Breast epithelium (tissue), 4 donors: ENCODE results near the gene STARD3NL. TPM values are rescaled to one million over a fixed set of nuclear protein-coding genes. Genes with fewer than 3 reads are reported as not detected.
"Not testable (repeated sequence)": the region's sequence is repeated elsewhere in the genome, so short reads cannot be mapped to it uniquely, and the experiment has no call there.

Experiments
- DNase-seq, 2 donors: peaks; one replicate each; pipeline ENCODE4 v3.0.0-alpha.2; 2019; ENCODE audit warnings: low spot score in 2 of 2
- H3K27ac ChIP-seq, 2 donors: fragments of 200-600 bp; sonication (generic) in 1 of 2; one replicate each; pipeline ENCODE4 v1.5.1; 2016 to 2019; ENCODE audit warnings: mild to moderate bottlenecking in 1 of 2
- H3K27me3 ChIP-seq, 2 donors: fragments of 200-600 bp; sonication (generic) in 1 of 2; one replicate each; pipeline versions ENCODE4 v1.5.1 to v1.6.0; 2017 to 2019; ENCODE audit warnings: control low read depth in 1 of 2, mild to moderate bottlenecking in 1 of 2
- H3K36me3 ChIP-seq: fragments of 200-600 bp; one replicate; pipeline ENCODE4 v1.5.1; 2019
- H3K4me1 ChIP-seq, 2 donors: fragments of 200-600 bp; sonication (generic); one replicate each; pipeline ENCODE4 v1.5.1; 2016 to 2019; ENCODE audit warnings: control low read depth in 1 of 2
- H3K4me3 ChIP-seq, 3 donors: fragments of 200-600 bp; sonication (generic); 1 replicate in 2 of 3; 2 replicates in 1 of 3; pipeline ENCODE4 v1.5.1; 2016 to 2019; ENCODE audit warnings: mild to moderate bottlenecking in 3 of 3, moderate library complexity in 2 of 3
- H3K9me3 ChIP-seq, 2 donors: fragments of 200-600 bp; sonication (generic) in 1 of 2; one replicate each; pipeline ENCODE4 v1.5.1; 2016 to 2019; ENCODE audit warnings: control low read depth in 1 of 2
- POLR2A ChIP-seq: fragments of 450-650 bp; IDR thresholded peaks from one replicate; pipeline ENCODE4 v1.6.1; 2016; ENCODE audit warnings: antibody characterized with exemption, mild to moderate bottlenecking, moderate library complexity
- POLR2AphosphoS5 ChIP-seq, 3 donors: sonication (generic); formaldehyde crosslinking; IDR thresholded peaks; one replicate each; pipeline ENCODE4 v1.6.1; 2017; ENCODE audit warnings: antibody characterized with exemption in 3 of 3
- intact Hi-C: fragments of 100-400 bp; cut with DNase I; formaldehyde crosslinking; loops from one replicate; pipeline ENCODE4 v1.15.1; 2023; ENCODE audit warnings: low total_unique reads
- total RNA-seq, 3 donors: library from RNA; depleted of rRNA; stranded (reverse); fragments of >200 nt; gene quantifications; one replicate each; pipeline ENCODE4 v1.1.0, GENCODE V29; 2016
- TF ChIP-seq, protein P1 (sequence below), 3 donors: fragments of 450-650 bp; IDR thresholded peaks; one replicate each; pipeline ENCODE4 v1.5.1; 2016 to 2017; ENCODE audit warnings: antibody characterized with exemption in 3 of 3, mild to moderate bottlenecking in 3 of 3, moderate library complexity in 3 of 3

STARD3NL gene
- total RNA-seq, 3 donors from 2014 or later, result 36.8 to 42.9 (median 42.6) TPM

- H3K4me3 ChIP-seq, result no peak overlapping the region
- H3K4me1 ChIP-seq, result no peaks in the 10 kb centered on the region
- no peak for DNase-seq
- no peaks in the 10 kb centered on the region for H3K36me3 ChIP-seq
- no peaks in the 10 kb centered on the region for H3K9me3 ChIP-seq
- intact Hi-C loops, result no loop called here
- H3K27me3 ChIP-seq, result no peaks in the 10 kb centered on the region
- H3K27ac ChIP-seq, result no peak overlapping the region
- TF ChIP-seq, protein P1, sequence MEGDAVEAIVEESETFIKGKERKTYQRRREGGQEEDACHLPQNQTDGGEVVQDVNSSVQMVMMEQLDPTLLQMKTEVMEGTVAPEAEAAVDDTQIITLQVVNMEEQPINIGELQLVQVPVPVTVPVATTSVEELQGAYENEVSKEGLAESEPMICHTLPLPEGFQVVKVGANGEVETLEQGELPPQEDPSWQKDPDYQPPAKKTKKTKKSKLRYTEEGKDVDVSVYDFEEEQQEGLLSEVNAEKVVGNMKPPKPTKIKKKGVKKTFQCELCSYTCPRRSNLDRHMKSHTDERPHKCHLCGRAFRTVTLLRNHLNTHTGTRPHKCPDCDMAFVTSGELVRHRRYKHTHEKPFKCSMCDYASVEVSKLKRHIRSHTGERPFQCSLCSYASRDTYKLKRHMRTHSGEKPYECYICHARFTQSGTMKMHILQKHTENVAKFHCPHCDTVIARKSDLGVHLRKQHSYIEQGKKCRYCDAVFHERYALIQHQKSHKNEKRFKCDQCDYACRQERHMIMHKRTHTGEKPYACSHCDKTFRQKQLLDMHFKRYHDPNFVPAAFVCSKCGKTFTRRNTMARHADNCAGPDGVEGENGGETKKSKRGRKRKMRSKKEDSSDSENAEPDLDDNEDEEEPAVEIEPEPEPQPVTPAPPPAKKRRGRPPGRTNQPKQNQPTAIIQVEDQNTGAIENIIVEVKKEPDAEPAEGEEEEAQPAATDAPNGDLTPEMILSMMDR (IDR thresholded peaks at IDR 0.05), result no peak
- TF ChIP-seq POLR2A (no peak), POLR2AphosphoS5 (IDR thresholded peaks at IDR 0.05) (no peak)
These were observed 79.3 kb downstream of the STARD3NL start for GRCh38 chr7:38257350-38257677.

DNA sequence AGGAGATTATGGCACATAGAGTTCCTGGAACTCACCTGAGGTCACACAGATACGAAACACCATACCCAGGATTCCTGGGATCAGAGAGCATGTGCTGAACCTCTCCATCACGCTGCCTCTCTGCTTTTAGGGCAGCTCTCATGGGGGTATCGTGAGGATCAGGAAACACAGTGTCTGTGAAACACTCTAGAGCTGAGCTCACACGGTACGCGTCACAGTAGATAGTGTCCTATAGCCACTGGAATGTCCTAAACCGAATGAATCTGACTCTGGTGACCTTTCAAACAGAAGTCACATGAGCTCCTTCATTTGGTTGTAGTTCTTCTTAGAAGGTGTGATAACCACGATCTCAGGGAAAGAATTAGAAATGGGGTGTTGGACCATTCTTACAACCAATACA lies 81.1 kb downstream of the STARD3NL start:
- H3K27ac ChIP-seq, intact Hi-C loops, DNase-seq, H3K4me1 ChIP-seq, H3K4me3 ChIP-seq, H3K9me3 ChIP-seq, H3K27me3 ChIP-seq, H3K36me3 ChIP-seq: not testable (repeated sequence)

GRCh38 chr7:38261601-38262000 lies 83.6 kb downstream of the STARD3NL start:
- intact Hi-C loops, DNase-seq, H3K4me1 ChIP-seq, H3K27me3 ChIP-seq, H3K4me3 ChIP-seq, H3K27ac ChIP-seq, H3K9me3 ChIP-seq, H3K36me3 ChIP-seq: not testable (repeated sequence)

- H3K36me3 ChIP-seq, H3K27me3 ChIP-seq, intact Hi-C loops: not testable (repeated sequence)
These were observed 84.0 kb downstream of the STARD3NL start for GRCh38 chr7:38262026-38262425.

DNA sequence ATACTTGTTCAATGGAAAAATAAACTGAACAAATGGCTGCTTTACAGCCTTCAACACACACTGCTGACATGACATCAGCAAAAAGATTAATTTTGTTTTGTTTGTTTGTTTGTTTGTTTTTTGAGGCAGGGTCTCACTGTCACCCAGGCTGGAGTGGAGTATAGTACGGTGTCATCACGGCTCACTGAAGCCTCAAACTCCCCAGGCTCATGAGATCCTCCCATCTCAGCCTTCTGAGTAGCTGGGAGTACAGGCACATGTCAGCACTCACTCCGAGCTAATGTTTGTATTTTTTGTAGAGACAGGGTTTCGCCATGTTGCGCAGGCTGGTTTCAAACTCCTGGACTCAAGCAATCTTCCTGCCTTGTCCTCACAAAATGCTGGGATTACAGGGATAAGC lies 84.5 kb downstream of the STARD3NL start:
- intact Hi-C loops, result no loop called here
- Histone ChIP-seq H3K9me3 (no peaks in the 10 kb centered on the region), H3K4me1 (no peaks in the 10 kb centered on the region), H3K27ac (no peak overlapping the region), H3K36me3 (no peaks in the 10 kb centered on the region), H3K4me3 (no peak overlapping the region), H3K27me3 (no peaks in the 10 kb centered on the region)
- DNase-seq, result no peak
- TF ChIP-seq, protein P1 (IDR thresholded peaks at IDR 0.05), result no peak
- TF ChIP-seq POLR2AphosphoS5 (IDR thresholded peaks at IDR 0.05) (no peak), POLR2A (no peak)

More at GRCh38 chr7:38262026-38262425, 84.0 kb downstream of the STARD3NL start:
- not testable (repeated sequence) for H3K9me3 ChIP-seq, DNase-seq, H3K27ac ChIP-seq, H3K4me3 ChIP-seq, H3K4me1 ChIP-seq

- H3K27ac ChIP-seq, intact Hi-C loops, H3K36me3 ChIP-seq, H3K27me3 ChIP-seq, H3K9me3 ChIP-seq, H3K4me1 ChIP-seq, DNase-seq, H3K4me3 ChIP-seq: not testable (repeated sequence)
These were observed 85.2 kb downstream of the STARD3NL start for GRCh38 chr7:38263274-38263673.

DNA sequence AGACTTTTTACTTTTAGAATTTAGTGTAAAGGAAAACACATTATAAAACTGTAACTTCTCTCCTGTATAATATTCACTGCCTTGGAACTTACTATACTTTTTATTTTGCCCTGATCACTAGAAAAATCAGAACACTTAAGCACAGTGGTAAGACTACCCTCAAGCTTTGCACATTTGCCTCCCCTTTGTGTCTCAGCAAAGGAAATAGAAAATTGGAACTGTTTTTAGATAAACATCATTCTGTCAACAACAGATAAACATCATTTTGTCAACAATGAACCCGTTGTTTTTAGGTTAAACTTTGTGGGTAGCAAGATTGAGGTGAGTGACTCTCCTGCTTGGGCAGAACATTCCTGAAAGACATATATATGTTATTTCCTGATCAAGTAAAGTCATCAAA lies 86.6 kb downstream of the STARD3NL start:
- H3K36me3 ChIP-seq, DNase-seq, intact Hi-C loops: not testable (repeated sequence)

DNA sequence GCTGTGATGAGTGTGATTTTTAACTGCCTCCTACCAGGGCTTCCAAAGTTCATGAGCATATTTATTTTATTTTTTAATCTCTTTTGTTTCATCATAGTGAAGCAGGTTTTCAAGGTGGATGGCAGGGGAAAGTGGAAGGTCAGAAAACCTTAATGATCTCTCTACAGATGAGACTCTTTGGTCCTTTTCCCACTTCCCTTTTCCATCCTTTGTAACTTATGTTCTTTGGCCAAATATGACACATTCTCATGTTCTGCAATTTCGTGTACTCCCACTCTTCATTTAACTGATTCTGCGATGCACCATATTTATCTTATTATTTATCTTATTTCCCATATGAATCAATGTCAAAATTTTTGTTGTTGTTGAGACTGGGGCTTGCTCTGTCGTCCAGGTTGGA lies 87.9 kb downstream of the STARD3NL start:
- H3K36me3 ChIP-seq, H3K4me1 ChIP-seq, H3K4me3 ChIP-seq, H3K9me3 ChIP-seq, intact Hi-C loops, DNase-seq, H3K27me3 ChIP-seq, H3K27ac ChIP-seq: not testable (repeated sequence)

More for the DNA sequence above, 86.6 kb downstream of the STARD3NL start:
- H3K4me3 ChIP-seq, H3K9me3 ChIP-seq, H3K4me1 ChIP-seq, H3K27ac ChIP-seq, H3K27me3 ChIP-seq: not testable (repeated sequence)

- DNase-seq, H3K4me3 ChIP-seq, H3K27me3 ChIP-seq, H3K27ac ChIP-seq, H3K4me1 ChIP-seq, intact Hi-C loops, H3K9me3 ChIP-seq, H3K36me3 ChIP-seq: not testable (repeated sequence)
These were observed 91.8 kb downstream of the STARD3NL start for GRCh38 chr7:38269704-38270346.

DNA sequence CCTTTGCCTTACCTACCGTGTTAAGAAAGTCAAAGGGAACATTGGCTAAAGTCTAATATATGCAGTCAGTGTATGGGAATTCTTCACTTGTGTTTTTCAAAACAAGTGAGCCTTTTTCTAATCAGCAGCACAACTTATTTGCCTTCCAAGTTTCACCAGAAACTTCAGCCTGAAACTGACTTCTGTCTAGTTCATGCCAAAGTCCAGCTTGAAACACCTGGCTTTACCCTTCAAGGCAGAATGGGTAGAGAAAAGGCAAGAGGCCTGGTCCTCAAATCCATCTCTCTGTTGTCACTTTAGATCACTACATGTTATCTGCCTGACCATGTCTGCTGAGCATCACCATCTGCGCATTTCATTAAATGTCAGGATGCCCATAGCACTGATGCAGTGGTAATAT lies 92.4 kb downstream of the STARD3NL start:
- H3K9me3 ChIP-seq, H3K27me3 ChIP-seq, H3K4me3 ChIP-seq, intact Hi-C loops, H3K36me3 ChIP-seq, DNase-seq, H3K27ac ChIP-seq, H3K4me1 ChIP-seq: not testable (repeated sequence)
